GM19372 (cell line): ENCODE results near the gene IFNA10.
"Not testable (repeated sequence)": the region's sequence is repeated elsewhere in the genome, so short reads cannot be mapped to it uniquely, and the experiment has no call there.

Experiments
- ATAC-seq: cut with Tn5 transposase; IDR thresholded peaks from one replicate; pipeline ENCODE4 v1.9.1; 2021; ENCODE audit warnings: mild to moderate bottlenecking, low read depth, moderate library complexity; ENCODE audit not compliant: unreplicated experiment

Gene IFNA10

DNA sequence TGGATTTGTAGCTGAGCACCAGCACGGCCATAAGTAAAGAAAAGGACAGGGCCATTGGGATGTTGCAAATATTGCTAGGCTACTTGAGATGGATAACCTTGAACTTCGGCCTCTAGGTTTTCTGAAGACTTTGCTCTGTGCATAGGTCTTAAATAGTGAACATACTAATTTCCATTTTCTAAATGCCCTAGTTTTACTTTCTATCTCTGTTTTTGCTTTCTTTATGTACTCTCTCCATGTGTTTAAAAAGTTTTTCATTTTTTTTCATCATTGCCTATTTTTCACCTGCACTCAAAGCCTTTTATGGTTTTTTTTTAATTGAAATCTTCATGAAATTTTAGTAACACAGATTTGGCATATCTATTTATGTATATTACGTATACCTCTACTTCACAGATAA lies at the start of gene IFNA10:
Gene IFNA10 (minus strand): TSS at position 101 of the 400 bp plus-strand sequence. CDS start 46 bp downstream, at position 55.
- not testable (repeated sequence) for ATAC-seq

DNA sequence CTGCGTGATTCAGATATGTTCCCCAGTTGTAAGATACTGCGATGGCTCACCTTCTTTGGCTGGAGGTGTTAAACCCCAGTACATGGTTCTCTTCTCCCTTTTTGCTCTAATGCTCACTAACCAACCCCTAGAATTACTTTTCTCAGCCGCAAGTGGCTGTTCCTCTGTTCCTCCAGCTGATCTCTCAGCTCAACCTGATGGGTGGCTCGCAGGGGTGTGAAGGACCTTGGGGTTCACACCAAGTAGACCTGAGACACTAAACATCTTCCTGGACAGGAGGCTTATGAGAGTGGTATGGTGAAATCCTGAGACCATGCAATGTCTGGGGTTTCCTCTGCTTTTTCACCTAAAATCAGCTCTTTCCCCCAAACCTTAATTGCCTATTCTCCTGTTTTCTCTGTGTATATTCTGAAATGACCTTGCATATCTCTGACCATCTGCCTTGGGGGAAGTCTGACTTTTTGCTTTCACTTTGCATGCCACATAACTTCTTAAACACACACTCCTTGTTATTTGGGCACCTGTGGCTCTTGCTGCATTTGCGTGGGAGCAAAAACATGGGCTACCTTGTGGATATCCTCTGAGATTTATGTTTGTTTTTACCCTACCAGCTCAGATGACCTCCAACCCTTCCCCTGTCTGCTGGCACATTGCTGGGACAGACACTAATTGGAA lies 48.7 kb upstream of the IFNA10 start:
- no peak for ATAC-seq

DNA sequence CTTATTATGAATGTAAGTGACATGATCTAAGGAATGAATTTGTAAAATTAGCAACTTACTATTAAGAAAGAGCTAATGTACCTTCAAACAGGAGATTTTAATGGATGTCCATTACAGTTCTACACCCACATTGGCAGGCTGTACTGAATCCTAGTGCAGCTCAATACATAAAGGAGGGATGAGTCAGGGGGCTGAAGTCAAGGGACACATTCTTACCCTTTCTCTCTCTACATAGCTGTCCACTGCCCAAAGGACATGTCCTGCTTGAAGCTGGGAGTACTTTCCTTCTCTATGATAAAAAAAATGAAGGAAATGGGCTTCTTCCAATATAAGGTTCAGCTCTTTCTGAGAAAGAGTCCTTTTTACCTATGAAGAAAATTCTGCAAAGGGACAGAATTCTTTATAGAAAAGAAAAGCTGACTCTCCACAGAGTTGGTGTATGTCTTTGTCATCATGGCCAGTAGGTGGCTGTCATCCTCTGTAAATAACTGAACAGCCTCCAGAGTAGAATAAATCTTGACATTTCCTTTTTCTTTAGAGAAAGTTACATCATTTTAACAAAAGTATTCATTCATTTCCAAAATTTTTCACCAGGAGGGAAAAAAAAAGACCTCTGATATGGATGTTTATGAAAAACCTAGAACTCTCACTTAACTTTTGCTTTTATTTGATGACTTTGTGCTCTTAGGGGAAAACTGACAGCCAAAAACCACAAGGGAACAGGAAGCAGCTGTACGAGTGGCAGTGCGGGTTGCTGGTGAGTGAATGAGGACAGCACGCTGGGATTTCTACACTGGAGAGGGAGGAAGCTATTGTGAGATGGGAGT lies 46.0 kb upstream of the IFNA10 start:
- ATAC-seq = peak; percentile 77

DNA sequence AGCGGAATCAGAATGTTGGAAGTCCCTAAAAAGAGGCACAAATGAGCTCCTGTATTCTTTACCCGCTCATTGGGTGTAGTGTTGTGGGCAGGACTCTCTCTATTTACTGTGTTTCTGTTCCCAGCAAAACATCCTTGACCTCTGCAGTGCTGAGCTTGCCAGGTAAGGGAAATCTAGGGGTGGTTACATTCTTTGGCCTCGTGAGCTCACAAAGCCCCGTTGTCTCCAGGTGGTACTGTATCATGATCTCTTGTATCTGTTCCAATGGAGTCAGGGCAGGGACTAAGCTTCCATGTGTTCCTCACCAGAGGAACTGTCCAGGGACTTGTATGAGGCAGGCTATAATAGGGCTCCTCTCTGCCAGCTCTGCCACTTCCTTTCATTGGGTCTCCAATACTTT lies 44.7 kb upstream of the IFNA10 start:
- no peak for ATAC-seq

DNA sequence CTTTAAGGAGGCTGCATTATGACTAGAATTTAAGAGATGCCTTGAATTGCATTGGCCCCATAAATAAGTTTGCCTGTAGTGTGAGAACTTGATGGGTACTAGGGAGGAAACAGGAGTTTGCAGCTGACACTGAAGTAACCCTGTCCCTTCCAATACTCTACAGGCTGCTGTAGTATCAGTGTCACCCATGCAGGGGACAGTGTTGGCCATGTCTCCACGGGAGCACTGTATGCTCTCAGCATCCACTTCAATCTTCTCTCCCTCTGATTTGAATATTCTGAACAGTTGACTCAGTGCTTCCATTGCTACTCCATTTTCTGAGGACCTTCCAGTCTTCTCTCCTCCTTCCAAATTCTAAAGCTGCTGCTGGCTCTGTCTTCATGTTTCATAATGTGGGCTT lies 44.2 kb upstream of the IFNA10 start:
- no peak for ATAC-seq

DNA sequence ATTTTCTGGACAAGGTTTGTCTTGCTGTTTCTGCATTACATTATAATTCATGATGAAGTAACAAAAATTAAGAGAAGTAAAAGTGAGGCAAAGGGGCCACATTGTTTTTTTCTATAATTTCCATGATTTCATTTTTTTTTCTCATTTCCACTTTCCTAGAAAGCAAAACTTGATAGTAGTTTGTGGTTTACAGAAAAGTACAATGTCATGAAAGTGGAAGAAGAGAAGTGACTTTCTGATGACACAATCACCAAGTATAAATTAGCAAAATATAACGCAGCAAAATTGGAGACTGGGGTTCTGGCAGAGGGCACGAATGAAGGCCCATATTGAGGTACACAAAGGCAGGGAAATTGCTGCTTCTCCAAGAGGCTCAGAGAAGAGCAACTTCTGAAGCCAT lies 37.9 kb upstream of the IFNA10 start:
- no peak for ATAC-seq

DNA sequence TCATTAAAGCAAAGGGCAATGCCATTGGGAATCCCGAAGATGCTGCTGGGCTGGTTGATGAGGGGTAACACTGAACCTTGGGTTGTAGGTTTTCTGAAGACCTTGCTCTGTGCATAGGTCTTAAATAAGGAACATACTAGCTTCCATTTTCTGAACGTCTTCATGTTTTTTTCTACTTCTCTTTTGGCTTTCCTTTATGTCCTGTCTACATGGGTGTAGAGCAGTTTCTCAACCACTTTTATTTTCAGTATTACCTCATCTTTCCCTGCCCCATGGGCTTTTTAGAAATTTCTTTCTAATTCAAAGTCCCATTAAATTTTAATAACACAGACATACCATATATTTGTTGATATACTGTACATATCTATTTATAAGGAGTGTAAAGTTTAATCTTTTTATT lies 33.0 kb upstream of the IFNA10 start, which contains the start of gene IFNA14:
Gene IFNA14 (minus strand): TSS at position 95 of the 400 bp plus-strand sequence. CDS start 70 bp downstream, at position 25.
- no peak for ATAC-seq

DNA sequence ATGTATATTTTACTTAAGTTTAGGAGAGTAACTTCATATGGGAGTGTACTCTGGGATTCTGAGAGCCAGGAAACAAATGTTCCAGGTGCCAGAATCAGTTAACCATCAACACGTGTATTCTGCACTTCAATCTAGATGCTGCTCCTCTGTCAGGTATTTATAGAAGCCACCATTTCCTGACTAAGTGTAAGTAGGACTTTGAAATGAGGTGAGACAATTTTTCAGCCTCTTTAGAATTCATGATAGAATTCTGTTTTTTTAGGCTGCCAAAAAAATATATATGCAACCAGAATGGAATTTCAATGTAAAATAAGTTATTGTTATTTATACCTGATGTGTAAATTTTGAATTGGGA lies 29.4 kb upstream of the IFNA10 start:
- ATAC-seq = not testable (repeated sequence)

DNA sequence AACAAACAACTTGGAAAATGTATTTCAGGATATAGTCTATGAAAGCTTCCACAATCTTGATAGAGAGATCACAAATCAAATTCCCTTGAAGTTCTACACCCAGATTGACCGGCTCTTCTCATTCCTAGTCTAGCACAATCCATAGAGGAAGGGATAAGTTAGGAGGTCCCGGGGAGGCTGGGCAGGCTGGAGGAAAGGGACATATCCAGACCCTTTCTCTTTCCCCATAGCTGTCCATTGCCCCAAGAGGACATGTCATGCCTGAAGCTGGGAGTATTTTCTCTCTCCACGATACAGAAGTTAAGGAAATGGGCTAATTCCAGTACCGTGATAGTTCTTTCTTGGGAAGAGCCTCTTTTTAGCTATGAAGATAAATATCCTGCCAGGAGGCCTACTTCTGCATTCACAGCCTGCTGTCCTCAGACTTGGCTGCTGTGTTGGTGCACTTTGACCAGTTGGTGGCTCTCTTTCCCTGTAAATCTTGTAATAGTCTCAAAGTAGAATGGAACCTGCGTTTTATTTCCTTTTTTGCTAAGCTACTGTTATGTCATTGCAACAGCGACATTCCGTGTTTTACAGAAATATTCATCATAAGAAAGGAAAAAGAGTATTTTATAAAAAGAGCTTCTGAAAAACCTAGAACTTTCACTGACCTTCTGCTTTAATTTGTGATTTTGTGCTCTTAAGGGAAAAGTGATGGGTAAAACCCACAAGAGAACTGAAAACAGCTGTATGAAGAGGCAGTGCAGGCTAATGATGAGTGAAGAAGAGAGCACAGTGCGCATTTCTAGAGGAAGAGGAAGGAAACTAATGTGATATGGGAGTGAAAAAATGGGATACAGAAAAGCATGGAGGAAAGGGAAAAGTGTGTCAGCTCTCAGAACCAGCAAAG lies 28.8 kb upstream of the IFNA10 start:
- peak; percentile 82 for ATAC-seq

DNA sequence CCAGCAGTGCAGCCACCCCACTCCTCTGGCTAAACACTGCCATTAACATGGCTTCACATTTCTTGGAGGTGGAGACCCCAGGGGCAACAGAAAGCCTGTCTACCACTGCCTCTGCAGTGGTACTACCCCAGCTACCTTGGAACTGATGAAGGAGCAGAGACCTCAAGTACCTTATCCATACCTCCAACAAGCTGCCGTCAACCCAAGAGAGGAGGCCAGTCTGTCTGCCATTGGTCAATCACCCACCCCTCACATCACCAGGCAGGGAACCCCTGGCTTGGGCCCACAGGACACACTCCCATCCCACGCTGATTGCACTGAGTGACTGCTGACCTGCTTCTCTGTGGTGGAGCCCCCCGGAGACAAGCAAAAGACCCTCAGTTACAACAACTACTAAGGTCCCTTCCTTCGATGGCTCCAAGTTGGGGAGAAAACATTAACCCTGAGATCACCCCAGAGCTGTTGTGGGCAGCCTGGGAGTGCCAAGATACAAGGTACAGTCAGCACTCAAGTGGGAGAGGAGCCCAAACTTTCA lies 27.3 kb upstream of the IFNA10 start:
- ATAC-seq = no peak

DNA sequence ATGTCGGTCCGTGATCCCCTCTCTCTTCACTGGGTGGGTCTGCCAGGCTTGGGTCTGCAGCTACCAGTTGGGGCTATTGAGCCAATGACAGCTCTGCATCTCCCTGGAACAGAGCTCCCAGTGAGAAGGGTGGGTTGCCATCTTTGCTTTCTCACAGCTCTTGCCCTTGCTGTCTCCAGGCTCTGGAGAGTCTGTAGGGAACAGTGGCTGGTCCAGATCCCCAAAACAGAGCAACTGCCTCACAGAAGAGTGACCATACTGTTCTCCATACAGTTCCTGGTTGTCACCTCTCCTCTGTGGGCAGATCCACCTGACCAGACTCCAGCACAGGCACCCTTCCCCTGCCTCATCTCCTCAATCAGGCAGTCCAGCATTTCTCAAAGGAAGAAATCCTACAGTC lies 26.3 kb upstream of the IFNA10 start:
- no peak for ATAC-seq

DNA sequence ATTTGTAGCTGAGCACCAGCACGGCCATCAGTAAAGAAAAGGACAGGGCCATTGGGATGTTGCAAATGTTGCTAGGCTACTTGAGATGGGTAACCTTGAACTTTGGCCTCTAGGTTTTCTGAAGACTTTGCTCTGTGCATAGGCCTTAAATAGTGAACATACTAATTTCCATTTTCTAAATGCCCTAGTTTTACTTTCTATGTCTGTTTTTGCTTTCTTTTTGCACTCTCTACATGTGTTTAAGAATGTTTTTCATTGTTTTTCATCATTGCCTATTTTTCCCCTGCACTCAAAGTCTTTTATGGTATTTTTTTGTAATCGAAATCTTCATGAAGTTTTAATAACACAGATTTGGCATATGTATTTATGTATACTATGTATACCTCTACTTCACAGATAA lies 21.2 kb upstream of the IFNA10 start, which contains the start of gene IFNA17:
Gene IFNA17 (minus strand): TSS at position 101 of the 400 bp plus-strand sequence. CDS start 49 bp downstream, at position 52.
- ATAC-seq = no peak

DNA sequence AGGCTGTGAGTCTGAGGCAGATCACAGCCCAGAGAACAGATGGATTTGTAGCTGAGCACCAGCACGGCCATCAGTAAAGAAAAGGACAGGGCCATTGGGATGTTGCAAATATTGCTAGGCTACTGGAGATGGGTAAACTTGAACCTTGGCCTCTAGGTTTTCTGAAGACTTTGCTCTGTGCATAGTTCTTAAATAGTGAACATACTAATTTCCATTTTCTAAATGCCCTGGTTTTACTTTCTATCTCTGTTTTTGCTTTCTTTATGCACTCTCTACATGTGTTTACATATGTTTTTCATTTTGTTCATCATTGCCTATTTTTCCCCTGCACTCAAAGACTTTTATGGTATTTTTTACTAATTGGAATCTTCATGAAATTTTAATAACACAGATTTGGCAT lies 10.3 kb upstream of the IFNA10 start, which contains the start of gene IFNA16:
Gene IFNA16 (minus strand): TSS at position 101 of the 400 bp plus-strand sequence. CDS start 6 bp downstream, at position 95.
- not testable (repeated sequence) for ATAC-seq

DNA sequence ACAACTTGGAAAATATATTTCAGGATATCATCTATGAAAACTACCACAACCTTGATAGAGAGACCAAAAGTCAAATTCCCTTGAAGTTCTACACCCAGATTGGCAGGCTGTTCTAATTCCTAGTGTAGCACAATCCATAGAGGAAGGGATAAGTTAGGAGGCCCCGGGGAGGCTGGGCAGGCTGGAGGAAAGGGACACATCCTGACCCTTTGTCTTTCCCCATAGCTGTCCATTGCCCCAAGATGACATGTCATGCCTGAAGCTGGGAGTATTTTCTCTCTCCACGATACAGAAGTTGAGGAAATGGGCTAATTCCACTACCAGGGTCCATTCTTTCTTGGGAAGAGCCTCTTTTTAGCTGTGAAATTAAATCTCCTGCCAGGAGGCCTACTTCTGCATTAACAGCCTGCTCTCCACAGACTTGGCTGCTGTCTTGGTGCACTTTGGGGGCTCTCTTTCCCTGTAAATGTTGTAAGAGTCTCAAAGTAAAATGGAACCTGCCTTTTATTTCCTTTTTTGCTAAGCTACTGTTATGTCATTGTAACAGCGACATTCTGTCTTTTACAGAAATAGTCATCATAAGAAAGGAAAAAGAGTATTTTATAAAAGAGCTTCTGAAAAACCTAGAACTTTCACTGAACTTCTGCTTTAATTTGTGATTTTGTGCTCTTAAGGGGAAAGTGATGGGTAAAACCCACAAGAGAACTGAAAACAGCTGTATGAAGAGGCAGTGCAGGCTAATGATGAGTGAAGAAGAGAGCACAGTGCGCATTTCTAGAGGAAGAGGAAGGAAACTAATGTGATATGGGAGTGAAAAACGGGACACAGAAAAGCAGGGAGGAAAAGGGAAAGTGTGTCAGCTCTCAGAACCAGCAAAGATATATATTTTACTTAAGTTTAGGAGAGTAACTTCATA lies 6.7 kb upstream of the IFNA10 start:
- ATAC-seq = not testable (repeated sequence)

DNA sequence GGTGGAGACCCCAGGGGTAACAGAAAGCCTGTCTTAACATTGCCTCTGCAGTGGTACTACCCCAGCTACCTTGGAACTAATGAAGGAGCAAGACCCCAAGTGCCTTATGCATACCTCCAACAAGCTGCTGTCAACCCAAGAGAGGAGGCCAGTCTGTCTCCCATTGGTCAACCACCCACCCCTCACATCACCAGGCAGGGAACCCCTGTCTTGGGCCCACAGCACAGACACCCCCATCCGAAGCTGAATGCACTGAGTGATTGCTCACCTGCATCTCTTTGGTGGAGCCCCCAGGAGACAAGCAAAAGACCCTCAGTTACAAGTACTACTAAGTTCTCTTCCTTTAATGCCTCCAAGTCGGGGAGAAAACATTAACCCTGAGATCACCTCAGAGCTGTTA lies 5.2 kb upstream of the IFNA10 start:
- ATAC-seq = not testable (repeated sequence)

DNA sequence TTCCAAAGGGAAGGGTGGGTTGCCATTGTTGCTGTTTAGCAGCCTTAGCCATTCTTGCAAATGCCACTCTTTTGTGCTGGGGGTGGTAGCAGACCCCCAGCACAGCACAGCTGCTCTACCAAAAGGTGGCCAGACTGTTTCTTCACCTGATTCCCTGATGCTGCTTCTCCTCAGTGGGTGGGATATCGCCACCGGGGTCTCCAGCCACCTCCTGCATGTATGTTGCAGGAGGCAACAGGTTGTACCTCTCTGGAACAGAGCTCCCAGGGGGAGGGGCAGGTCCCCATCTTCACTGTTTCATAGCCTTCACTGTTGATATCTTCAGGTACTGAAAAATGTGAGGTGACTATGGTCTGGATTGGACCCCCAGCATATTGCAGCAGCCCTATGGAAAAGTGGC lies 3.8 kb upstream of the IFNA10 start:
- not testable (repeated sequence) for ATAC-seq

DNA sequence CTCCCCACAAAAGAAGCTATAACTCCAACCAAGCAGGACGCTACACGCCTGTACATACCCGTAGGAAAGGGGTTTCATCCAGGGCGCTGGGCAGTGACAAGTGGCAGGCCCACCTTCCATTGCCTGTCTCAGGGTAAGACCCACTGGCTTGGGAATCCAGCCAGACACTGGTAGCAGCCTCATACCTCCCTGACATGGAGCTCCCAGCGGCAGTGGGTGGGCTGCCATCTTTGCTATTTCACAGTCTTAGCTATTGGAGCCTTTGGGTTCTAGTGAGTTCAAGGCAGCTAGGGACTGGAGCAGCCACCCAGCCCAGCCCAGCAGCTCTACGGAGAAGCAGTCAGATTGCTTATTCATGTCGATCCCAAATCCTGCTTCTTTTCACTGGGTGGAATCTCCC lies 3.4 kb upstream of the IFNA10 start:
- no peak for ATAC-seq

DNA sequence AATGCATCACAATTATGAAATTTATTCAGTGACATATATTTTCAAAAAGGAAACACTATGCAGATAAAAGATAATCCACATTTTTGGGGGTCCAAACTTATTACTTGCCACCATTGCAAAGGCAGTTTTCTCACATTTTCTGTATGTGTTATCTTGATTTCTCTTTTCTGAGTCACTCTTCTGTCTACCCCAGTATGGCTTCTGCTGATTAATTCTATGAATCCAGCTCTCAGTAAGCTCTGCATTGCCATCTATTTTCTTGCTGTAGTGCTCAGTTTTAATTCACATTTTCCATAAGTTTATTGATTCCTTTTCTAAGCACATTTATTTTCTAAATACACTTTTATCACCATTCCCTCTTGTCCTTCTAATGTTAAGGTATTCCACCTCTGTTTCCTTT lies 1.7 kb downstream of the IFNA10 start:
- no peak for ATAC-seq

DNA sequence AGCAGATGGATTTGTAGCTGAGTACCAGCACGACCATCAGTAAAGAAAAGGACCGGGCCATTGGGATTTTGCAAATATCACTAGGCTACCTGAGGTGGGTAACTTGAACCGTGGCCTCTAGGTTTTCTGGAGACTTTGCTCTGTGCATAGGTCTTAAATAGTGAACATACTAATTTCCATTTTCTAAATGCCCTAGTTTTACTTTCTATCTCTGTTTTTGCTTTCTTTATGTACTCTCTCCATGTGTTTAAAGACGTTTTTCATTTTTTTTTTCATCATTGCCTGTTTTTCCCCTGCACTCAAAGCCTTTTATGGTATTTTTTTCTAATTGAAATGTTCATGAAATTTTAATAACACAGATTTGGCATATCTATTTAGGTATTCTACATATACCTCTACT lies 4.8 kb downstream of the IFNA10 start, which contains the start of gene IFNA7:
Gene IFNA7 (minus strand): TSS at position 101 of the 400 bp plus-strand sequence. CDS start 40 bp downstream, at position 61.
- not testable (repeated sequence) for ATAC-seq
